CD4-positive, alpha-beta T cell treated with Interleukin-15 for 4 hours (primary cell): Measurements from ENCODE around the gene ADRA2B.

Experiments used
- DNase-seq: peaks from one replicate; pipeline ENCODE4 v3.0.0-alpha.2; 2020; ENCODE audit warnings: low spot score

Gene ADRA2B

GRCh38 chr2:96104487-96104861 is 11.9 kb downstream of the ADRA2B start:
- DNase-seq: no peak

GRCh38 chr2:96103761-96104486 is 12.4 kb downstream of the ADRA2B start:
- no peak for DNase-seq

GRCh38 chr2:96103187-96103601 is 13.2 kb downstream of the ADRA2B start:
- DNase-seq: no peak

- no peak for DNase-seq
Measured at GRCh38 chr2:96102596-96103186, 13.7 kb downstream of the ADRA2B start.

GRCh38 chr2:96100893-96101304 is 15.5 kb downstream of the ADRA2B start:
- no peak for DNase-seq

GRCh38 chr2:96099861-96100798 is 16.2 kb downstream of the ADRA2B start:
- DNase-seq: no peak

GRCh38 chr2:96098900-96099590 is 17.3 kb downstream of the ADRA2B start:
- no peak for DNase-seq

GRCh38 chr2:96097951-96098823 is 18.2 kb downstream of the ADRA2B start:
- DNase-seq: no peak

- DNase-seq: no peak
Measured at GRCh38 chr2:96097441-96097840, 18.9 kb downstream of the ADRA2B start.

GRCh38 chr2:96095116-96095636 is 21.2 kb downstream of the ADRA2B start:
- no peak for DNase-seq

- no peak for DNase-seq
Measured at GRCh38 chr2:96093528-96093927, 22.8 kb downstream of the ADRA2B start.

GRCh38 chr2:96092951-96093350 is 23.4 kb downstream of the ADRA2B start:
- no peak for DNase-seq

GRCh38 chr2:96092573-96092877 is 23.8 kb downstream of the ADRA2B start:
- DNase-seq: no peak

GRCh38 chr2:96091711-96092572 is 24.4 kb downstream of the ADRA2B start:
- DNase-seq: no peak

GRCh38 chr2:96091141-96091710 is 25.1 kb downstream of the ADRA2B start:
- no peak for DNase-seq

- DNase-seq: no peak
Measured at GRCh38 chr2:96090196-96090926, 26.0 kb downstream of the ADRA2B start.

GRCh38 chr2:96089356-96090195 is 26.8 kb downstream of the ADRA2B start:
- no peak for DNase-seq
